ENCODE measurements around the gene NECAB3.

DNA sequence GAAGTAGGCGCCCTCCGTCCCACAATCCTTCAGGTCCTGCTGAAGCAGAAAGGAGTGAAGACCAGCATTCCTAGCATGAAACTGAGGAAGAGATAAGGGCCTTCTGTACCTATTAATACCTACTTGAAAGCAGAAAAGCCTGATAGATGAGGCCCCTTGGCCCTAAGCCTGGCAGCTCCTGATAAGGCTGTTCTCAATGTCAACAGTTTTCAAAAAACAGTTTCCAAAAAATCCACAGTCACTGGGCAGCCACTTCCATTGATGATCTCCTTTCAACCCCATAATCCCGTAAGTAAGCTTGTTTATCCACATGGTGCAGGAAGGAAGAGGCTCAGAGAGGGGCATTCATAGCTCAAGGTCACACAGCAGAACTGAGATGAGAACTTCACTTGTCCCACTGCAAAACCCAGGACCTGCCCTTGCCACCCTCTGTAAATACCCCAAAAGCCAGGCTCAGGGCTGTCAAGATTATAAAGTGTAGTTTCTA lies 14.8 kb upstream of the NECAB3 start:
- TF ChIP-seq CTCF (IDR thresholded peaks at IDR 0.05; ENCODE audit: low read length) (no peak), EZH2 (IDR thresholded peaks at IDR 0.05; ENCODE audit: borderline replicate concordance, low read length) (no peak)
